ENCODE measurements around the gene ERGIC1. TPM values are rescaled to one million over a fixed set of nuclear protein-coding genes. Genes with fewer than 3 reads are reported as not detected.

ERGIC1 gene
- total RNA-seq, 6 experiments from 2014 or later: 240 to 276 (median 258) TPM

DNA sequence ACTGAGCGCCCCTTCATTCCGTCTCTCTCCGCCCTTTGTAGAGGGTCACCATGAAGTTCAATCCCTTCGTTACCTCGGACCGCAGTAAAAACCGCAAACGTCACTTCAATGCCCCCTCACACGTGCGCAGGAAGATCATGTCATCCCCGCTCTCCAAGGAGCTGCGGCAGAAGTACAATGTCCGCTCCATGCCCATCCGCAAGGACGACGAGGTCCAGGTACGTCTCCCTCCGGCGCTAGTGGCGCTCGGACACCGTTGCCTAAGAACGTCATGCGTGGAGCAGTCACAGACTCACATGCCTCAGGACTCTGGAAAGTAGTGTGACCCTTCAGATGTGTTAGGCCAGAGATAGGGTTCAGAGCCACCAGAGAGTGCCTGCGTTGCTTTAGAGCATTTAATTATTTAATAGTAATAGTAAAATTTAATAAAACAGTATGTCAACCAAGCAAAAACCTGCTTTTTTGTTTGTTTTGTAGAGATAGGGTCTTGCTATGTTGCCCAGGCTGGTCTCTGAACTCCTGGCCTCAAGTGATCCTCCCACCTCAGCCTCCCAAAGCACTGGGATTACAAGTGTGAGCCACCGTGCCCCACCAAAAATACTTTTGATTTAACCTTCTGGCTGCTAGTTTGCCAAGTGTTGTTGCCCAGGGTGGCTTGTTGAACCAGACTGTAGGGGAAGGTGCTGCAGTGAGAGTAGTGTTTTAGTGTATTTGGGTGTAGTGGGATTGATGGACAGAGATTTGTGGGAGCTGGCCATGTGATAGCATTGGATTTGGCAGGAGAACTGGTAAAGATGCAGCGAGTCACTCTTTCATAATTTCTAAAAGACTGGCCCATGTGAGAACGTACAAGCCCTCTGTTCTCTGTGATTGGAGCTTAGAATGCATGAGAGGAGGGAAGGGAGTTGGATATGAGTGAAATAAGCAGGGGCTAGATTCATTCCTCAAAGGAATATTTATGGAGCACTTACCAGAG lies 126.1 kb downstream of the ERGIC1 start:
- peak overlapping the region; percentile 97 for H3K4me3 Mint-ChIP-seq
- TF ChIP-seq, protein P1, sequence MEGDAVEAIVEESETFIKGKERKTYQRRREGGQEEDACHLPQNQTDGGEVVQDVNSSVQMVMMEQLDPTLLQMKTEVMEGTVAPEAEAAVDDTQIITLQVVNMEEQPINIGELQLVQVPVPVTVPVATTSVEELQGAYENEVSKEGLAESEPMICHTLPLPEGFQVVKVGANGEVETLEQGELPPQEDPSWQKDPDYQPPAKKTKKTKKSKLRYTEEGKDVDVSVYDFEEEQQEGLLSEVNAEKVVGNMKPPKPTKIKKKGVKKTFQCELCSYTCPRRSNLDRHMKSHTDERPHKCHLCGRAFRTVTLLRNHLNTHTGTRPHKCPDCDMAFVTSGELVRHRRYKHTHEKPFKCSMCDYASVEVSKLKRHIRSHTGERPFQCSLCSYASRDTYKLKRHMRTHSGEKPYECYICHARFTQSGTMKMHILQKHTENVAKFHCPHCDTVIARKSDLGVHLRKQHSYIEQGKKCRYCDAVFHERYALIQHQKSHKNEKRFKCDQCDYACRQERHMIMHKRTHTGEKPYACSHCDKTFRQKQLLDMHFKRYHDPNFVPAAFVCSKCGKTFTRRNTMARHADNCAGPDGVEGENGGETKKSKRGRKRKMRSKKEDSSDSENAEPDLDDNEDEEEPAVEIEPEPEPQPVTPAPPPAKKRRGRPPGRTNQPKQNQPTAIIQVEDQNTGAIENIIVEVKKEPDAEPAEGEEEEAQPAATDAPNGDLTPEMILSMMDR (IDR thresholded peaks at IDR 0.05): no peak
- peaks cover 61% of the 10 kb centered on the region for H3K4me1 Mint-ChIP-seq (ENCODE audit: low read depth)
- H3K27ac Mint-ChIP-seq: peak overlapping the region; percentile 99
- H3K36me3 Mint-ChIP-seq (ENCODE audit: low read depth): peaks cover 50% of the 10 kb centered on the region
- H3K9me3 Mint-ChIP-seq: peaks cover 4% of the 10 kb centered on the region; the same call in 1 of the 2 replicates
- H3K27me3 Mint-ChIP-seq (ENCODE audit: insufficient read depth): peaks cover 2% of the 10 kb centered on the region
- no peak for DNase-seq

DNA sequence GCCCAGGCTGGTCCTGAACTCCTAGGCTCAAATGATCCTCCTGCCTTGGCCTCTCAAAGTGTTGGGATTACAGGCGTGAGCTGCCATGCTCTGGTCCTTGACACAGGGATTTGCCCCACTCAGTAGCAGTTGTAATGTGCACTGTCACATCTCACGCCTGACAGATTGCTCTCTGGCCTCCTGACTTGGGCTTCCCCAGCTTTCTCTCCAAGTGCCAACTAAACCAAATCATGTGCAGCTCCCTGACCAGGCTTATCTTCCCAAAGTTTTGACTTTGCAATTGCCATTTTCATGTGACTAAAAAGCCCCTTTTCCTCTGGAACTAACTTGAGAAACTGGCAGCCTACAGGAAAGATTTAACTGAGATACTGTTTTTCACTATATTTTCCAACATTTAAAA lies 135.9 kb downstream of the ERGIC1 start:
- Mint-ChIP-seq H3K4me1 (ENCODE audit: low read depth) (peaks cover 27% of the 10 kb centered on the region), H3K27me3 (ENCODE audit: insufficient read depth) (no peaks in the 10 kb centered on the region; the same call in 1 of the 2 replicates), H3K4me3 (no peak overlapping the region), H3K36me3 (ENCODE audit: low read depth) (peaks cover 17% of the 10 kb centered on the region), H3K9me3 (no peaks in the 10 kb centered on the region), H3K27ac (peak overlapping the region; percentile 36; the same call in 1 of the 2 replicates)
- TF ChIP-seq, protein P1 (IDR thresholded peaks at IDR 0.05): no peak
- DNase-seq: no peak

DNA sequence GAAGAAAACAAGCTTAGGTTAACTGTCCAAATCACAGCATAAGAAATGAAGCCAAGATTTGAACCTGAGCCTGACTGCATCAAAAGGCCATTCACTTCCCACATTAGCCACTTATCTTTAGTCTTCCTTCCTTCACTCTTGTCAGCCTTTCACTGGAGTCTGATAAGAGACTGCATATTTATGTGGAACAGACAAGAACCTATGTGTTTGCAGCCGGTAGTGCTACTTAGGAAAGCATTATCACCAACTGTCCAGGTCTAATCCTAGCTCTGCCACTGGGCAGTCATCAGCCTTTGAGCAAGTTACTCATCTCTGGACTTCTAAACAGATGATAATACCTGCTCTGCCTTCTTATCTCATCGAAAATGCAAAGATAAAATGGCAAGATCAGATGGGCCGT lies 137.4 kb downstream of the ERGIC1 start:
- Mint-ChIP-seq H3K4me3 (no peak overlapping the region), H3K27me3 (ENCODE audit: insufficient read depth) (no peaks in the 10 kb centered on the region; the same call in 1 of the 2 replicates), H3K27ac (no peak overlapping the region), H3K4me1 (ENCODE audit: low read depth) (peaks cover 17% of the 10 kb centered on the region), H3K9me3 (no peaks in the 10 kb centered on the region), H3K36me3 (ENCODE audit: low read depth) (0 out of 2 replicates have a peak, but pooled peaks cover 9% of the 10 kb centered on the region)
- TF ChIP-seq, protein P1 (IDR thresholded peaks at IDR 0.05): no peak
- DNase-seq: no peak

DNA sequence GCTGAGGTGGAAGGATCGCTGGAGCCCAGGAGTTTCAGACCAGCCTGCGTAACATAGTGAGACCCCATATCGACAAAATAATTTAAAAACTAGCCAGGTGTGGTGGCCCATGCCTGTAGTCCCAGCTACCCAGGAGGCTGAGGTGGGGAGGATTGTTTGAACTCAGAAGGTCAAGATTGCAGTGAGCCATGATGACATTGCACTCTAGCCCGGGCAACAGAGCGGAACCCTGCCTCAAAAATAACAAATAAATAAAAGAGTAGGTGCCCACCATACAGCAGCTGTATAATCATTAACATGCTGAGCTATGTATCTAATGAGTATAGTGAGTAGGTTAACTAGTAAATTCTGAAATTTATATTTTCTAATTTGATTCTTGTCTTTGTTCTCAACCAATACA lies 138.5 kb downstream of the ERGIC1 start:
- TF ChIP-seq, protein P1 (IDR thresholded peaks at IDR 0.05): no peak
- H3K27me3 Mint-ChIP-seq (ENCODE audit: insufficient read depth): no peaks in the 10 kb centered on the region; the same call in 1 of the 2 replicates

DNA sequence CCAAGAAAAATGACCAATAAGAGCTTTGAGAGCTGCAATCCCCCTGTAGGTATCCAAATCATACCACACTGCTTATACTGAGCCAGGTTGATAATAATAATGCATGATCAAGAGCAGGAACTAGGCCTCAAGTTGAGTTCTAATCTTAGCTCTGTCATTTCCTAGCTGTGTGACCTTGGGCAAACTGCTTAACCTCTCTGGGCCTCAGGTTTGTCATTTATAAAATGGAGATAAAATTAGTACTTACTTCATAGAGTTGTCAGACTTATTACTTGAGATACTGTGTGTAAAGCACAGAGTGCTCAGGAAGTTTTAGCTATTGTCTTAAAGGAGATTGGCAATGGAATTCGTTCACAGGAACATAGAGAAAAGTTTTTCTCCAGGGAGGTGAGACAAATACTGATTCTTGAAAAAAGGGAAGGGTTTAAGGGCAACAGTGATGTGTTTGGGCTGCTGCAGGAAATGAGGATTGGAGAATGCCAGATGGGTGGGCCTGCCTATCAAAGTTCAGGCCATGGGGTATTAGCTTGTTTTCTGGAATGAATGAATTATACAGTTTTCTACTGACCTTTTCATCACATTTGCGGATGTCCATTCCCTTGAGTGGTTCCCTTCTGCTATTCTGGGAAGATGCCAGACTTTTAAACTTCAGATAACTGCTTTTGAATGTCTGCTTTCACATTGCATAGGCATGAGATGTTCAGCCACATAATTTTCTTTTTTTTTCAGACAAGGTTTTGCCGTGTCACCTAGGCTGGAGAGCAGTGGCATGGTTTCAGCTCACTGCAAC lies 139.3 kb downstream of the ERGIC1 start:
- 0 out of 2 replicates have a peak, but pooled peaks cover 6% of the 10 kb centered on the region for H3K36me3 Mint-ChIP-seq (ENCODE audit: low read depth)
- H3K9me3 Mint-ChIP-seq: no peaks in the 10 kb centered on the region
- TF ChIP-seq, protein P1 (IDR thresholded peaks at IDR 0.05): no peak
- peak overlapping the region; percentile 2; the same call in 1 of the 2 replicates for H3K4me3 Mint-ChIP-seq
- DNase-seq: peak; percentile 63
- H3K4me1 Mint-ChIP-seq (ENCODE audit: low read depth): peaks cover 24% of the 10 kb centered on the region
- peak overlapping the region; percentile 89 for H3K27ac Mint-ChIP-seq
- no peaks in the 10 kb centered on the region; the same call in 1 of the 2 replicates for H3K27me3 Mint-ChIP-seq (ENCODE audit: insufficient read depth)

More for the DNA sequence above, 138.5 kb downstream of the ERGIC1 start:
- DNase-seq: no peak
- Mint-ChIP-seq H3K4me1 (ENCODE audit: low read depth) (peaks cover 17% of the 10 kb centered on the region), H3K4me3 (no peak overlapping the region), H3K36me3 (ENCODE audit: low read depth) (0 out of 2 replicates have a peak, but pooled peaks cover 9% of the 10 kb centered on the region), H3K9me3 (no peaks in the 10 kb centered on the region), H3K27ac (peak overlapping the region; percentile 31; the same call in 1 of the 2 replicates)
